ENCODE data around the gene LUM.

DNA sequence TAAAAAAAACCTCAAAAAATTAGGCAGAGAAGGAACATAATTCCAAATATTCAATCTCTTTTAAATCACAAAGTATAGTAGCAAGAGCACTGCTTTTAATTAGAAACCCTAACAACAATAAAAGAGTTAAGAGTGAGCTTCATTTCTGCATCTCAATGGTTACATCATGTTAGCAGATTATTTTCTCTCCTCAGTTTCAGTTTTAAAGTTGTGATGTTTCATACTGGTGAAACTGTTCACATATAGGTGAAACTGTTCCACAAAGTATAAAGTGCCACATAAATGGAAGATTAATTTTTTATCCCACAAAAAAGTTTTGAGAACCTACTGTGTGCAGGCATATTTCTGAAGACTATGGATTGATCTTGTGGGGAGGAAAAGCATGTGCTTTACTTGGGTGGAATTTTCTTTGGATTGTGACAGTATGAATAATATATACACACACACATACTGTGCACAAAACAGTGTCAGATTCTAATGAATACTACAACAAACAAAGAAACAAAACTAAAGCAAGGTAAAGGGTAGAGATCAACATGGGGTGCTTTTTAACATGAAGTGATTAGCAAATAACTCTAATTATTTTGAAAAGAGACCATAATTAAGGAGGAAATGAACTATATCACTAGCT, 17.1 kb downstream of the LUM start:
- TF ChIP-seq POLR2AphosphoS5 (IDR thresholded peaks at IDR 0.05; ENCODE audit: low read depth, low read length) (no peak), POLR2A (IDR thresholded peaks at IDR 0.05; ENCODE audit: low read depth, low read length) (no peak), TAF1 (IDR thresholded peaks at IDR 0.05; ENCODE audit: borderline replicate concordance, low read depth, low read length) (no peak)
